Fibroblast of mammary gland (primary cell): ENCODE data around the gene BMPER.

Experiments used
- DNase-seq: peaks from one replicate; pipeline ENCODE4 v3.0.0-alpha.2; 2010; ENCODE audit warnings: low read depth
- H3K4me3 ChIP-seq: 2 replicates; pipeline ENCODE4 v1.5.1; 2011; ENCODE audit warnings: low read depth, mild to moderate bottlenecking, low read length, moderate library complexity; ENCODE audit not compliant: control insufficient read depth
- CTCF ChIP-seq: conservative IDR thresholded peaks from 2 replicates; pipeline ENCODE4 v1.5.1; 2011; ENCODE audit warnings: low read depth, low read length, inconsistent platforms; ENCODE audit not compliant: control insufficient read depth, insufficient read depth

Gene BMPER

GRCh38 chr7:33959676-33960075 is 54.3 kb downstream of the BMPER start:
- no peak for TF ChIP-seq CTCF
- no peak for DNase-seq
- H3K4me3 ChIP-seq = no peak overlapping the region

GRCh38 chr7:33961948-33962347 is 56.6 kb downstream of the BMPER start:
- DNase-seq = peak; percentile 67
- H3K4me3 ChIP-seq = no peak overlapping the region
- no peak for TF ChIP-seq CTCF

GRCh38 chr7:33964417-33965182 is 59.3 kb downstream of the BMPER start:
- DNase-seq = no peak
- no peak overlapping the region for H3K4me3 ChIP-seq
- no peak for TF ChIP-seq CTCF

- peak; percentile 82 for DNase-seq
- TF ChIP-seq CTCF = no peak
- no peak overlapping the region for H3K4me3 ChIP-seq
Measured at GRCh38 chr7:33965183-33965744, 59.9 kb downstream of the BMPER start.

- no peak overlapping the region for H3K4me3 ChIP-seq
- no peak for DNase-seq
- TF ChIP-seq CTCF = no peak
Measured at GRCh38 chr7:33968591-33968990, 63.3 kb downstream of the BMPER start.

GRCh38 chr7:33970536-33970935 is 65.2 kb downstream of the BMPER start:
- DNase-seq = peak; percentile 4
- no peak overlapping the region for H3K4me3 ChIP-seq
- no peak for TF ChIP-seq CTCF

GRCh38 chr7:33971106-33971505 is 65.8 kb downstream of the BMPER start:
- H3K4me3 ChIP-seq = no peak overlapping the region
- no peak for TF ChIP-seq CTCF
- no peak for DNase-seq
